IMR-90 (cell line): Measurements from ENCODE around the gene LYRM4.

Experiments used
- CEBPB ChIP-seq: IDR thresholded peaks from 2 replicates; pipeline ENCODE4 v1.6.1; 2012; ENCODE audit warnings: low read depth, low read length, improper control_type of control experiment
- CHD1 ChIP-seq: IDR thresholded peaks from 2 replicates; pipeline ENCODE4 v1.6.1; 2012; ENCODE audit warnings: low read depth, low read length, improper control_type of control experiment
- CTCF ChIP-seq: conservative IDR thresholded peaks from 2 replicates; pipeline ENCODE4 v1.5.1; 2012; ENCODE audit warnings: mild to moderate bottlenecking, low read depth, low read length, improper control_type of control experiment
- MAFK ChIP-seq: IDR thresholded peaks from 2 replicates; pipeline ENCODE4 v1.6.1; 2012; ENCODE audit warnings: low read depth, low read length, improper control_type of control experiment
- MAZ ChIP-seq: IDR thresholded peaks from 2 replicates; pipeline ENCODE4 v1.6.1; 2012; ENCODE audit warnings: low read depth, mild to moderate bottlenecking, low read length, improper control_type of control experiment, moderate library complexity, borderline replicate concordance
- MXI1 ChIP-seq: IDR thresholded peaks from 2 replicates; pipeline ENCODE4 v1.6.1; 2012; ENCODE audit warnings: low read depth, mild to moderate bottlenecking, low read length, moderate library complexity, borderline replicate concordance
- POLR2A ChIP-seq: IDR thresholded peaks from 2 replicates; pipeline ENCODE4 v1.6.1; 2012; ENCODE audit warnings: mild to moderate bottlenecking, low read depth, low read length
- SMC3 ChIP-seq: fragments of 150-350 bp; IDR thresholded peaks from 2 replicates; pipeline ENCODE4 v1.6.1; 2016; ENCODE audit warnings: low read depth, mild to moderate bottlenecking, antibody characterized with exemption, low read length, moderate library complexity
- USF2 ChIP-seq: fragments of 150-350 bp; IDR thresholded peaks from 2 replicates; pipeline ENCODE4 v1.6.1; 2017; ENCODE audit warnings: mild to moderate bottlenecking, antibody characterized with exemption, low read length, low read depth

GRCh38 chr6:5181510-5182317, 79.0 kb downstream of the LYRM4 start:
- TF ChIP-seq CTCF = no peak
- no peak for TF ChIP-seq POLR2A
- TF ChIP-seq USF2 = no peak
- no peak for TF ChIP-seq MAZ
- no peak for TF ChIP-seq CHD1
- TF ChIP-seq MXI1 = no peak
- TF ChIP-seq CEBPB = no peak
- no peak for TF ChIP-seq SMC3
- TF ChIP-seq MAFK = no peak
